PC-3 (cell line): ENCODE measurements around the gene MYBPC3. TPM values are rescaled to one million over a fixed set of nuclear protein-coding genes. Genes with fewer than 3 reads are reported as not detected.

Experiments used
- ATAC-seq: fragments of 200-7000 bp; cut with Tn5 transposase; 2 replicates; pipeline ENCODE4 v1.9.1; 2020; ENCODE audit warnings: mild to moderate bottlenecking, moderate library complexity
- BruUV-seq: library from RNA; stranded (reverse); fragments of 400-500 nt; replicated peaks from 2 replicates; lab custom pipeline; 2021; lab: Mats Ljungman, UMichigan
- CTCF ChIA-PET: fragments of 300-600 bp; sonication (Branson Sonifier 250); formaldehyde crosslinking; loops from one replicate; lab custom pipeline; 2022; ENCODE audit warnings: antibody characterized with exemption; lab: Charles Lee
- POLR2A ChIA-PET: fragments of 300-600 bp; sonication (Branson Sonifier 250); formaldehyde crosslinking; loops from one replicate; lab custom pipeline; 2022; ENCODE audit warnings: antibody characterized with exemption; ENCODE audit not compliant: unreplicated experiment; lab: Charles Lee
- DNase-seq: peaks from one replicate; pipeline ENCODE4 v3.0.0-alpha.2; 2015
- H2AFZ ChIP-seq: fragments of 300-600 bp; sonication (generic); 2 replicates; pipeline ENCODE4 v1.6.0; 2016; ENCODE audit warnings: antibody characterized with exemption, low read length
- H3F3A ChIP-seq: fragments of 300-600 bp; sonication (generic); one replicate; pipeline ENCODE4 v1.6.0; 2017; ENCODE audit warnings: antibody characterized with exemption, low read length, control low read depth, mild to moderate bottlenecking; ENCODE audit not compliant: unreplicated experiment
- H3K27ac ChIP-seq: fragments of 300-600 bp; sonication (generic); 2 replicates; pipeline ENCODE4 v1.5.1; 2016; ENCODE audit warnings: mild to moderate bottlenecking, low read length
- H3K27me3 ChIP-seq: fragments of 300-600 bp; sonication (generic); 2 replicates; pipeline ENCODE4 v1.6.1; 2016; ENCODE audit warnings: low read length, mixed read lengths
- H3K36me3 ChIP-seq: fragments of 300-600 bp; sonication (generic); 2 replicates; pipeline ENCODE4 v1.6.1; 2016; ENCODE audit warnings: low read depth, mixed run types, low read length, mixed read lengths
- H3K4me1 ChIP-seq: fragments of 300-600 bp; sonication (generic); 2 replicates; pipeline ENCODE4 v1.5.1; 2016; ENCODE audit warnings: low read length; ENCODE audit not compliant: insufficient read depth
- H3K4me2 ChIP-seq: fragments of 300-600 bp; sonication (generic); 2 replicates; pipeline ENCODE4 v1.6.0; 2016; ENCODE audit warnings: low read length
- H3K4me3 ChIP-seq: fragments of 300-600 bp; sonication (generic); 2 replicates; pipeline ENCODE4 v1.5.1; 2016; ENCODE audit warnings: mild to moderate bottlenecking, low read length, mixed read lengths
- H3K79me2 ChIP-seq: fragments of 300-600 bp; sonication (generic); 2 replicates; pipeline ENCODE4 v1.6.1; 2017; ENCODE audit warnings: low read length, mixed read lengths
- H3K9ac ChIP-seq: fragments of 300-600 bp; sonication (generic); 2 replicates; pipeline ENCODE4 v1.6.0; 2016; ENCODE audit warnings: mild to moderate bottlenecking, low read length
- H3K9me2 ChIP-seq: fragments of 300-600 bp; sonication (generic); replicated peaks from 2 replicates; pipeline ENCODE4 v1.6.1; 2016; ENCODE audit warnings: mixed run types, low read length, mixed read lengths
- H3K9me3 ChIP-seq: fragments of 300-600 bp; sonication (generic); 2 replicates; pipeline ENCODE4 v1.6.1; 2016; ENCODE audit warnings: low read length, mixed read lengths
- H4K20me1 ChIP-seq: fragments of 300-600 bp; sonication (generic); 2 replicates; pipeline ENCODE4 v1.6.1; 2016; ENCODE audit warnings: low read length, mixed read lengths
- CTCF ChIP-seq: fragments of 300-600 bp; sonication (generic); conservative IDR thresholded peaks from 2 replicates; pipeline ENCODE4 v1.5.1; 2017; ENCODE audit warnings: antibody characterized with exemption, low read depth, mild to moderate bottlenecking, low read length
- EZH2 ChIP-seq: fragments of 300-600 bp; sonication (generic); IDR thresholded peaks from one replicate; pipeline ENCODE4 v1.6.1; 2017; ENCODE audit warnings: antibody characterized with exemption, mild to moderate bottlenecking, low read length; ENCODE audit not compliant: unreplicated experiment
- EZH2phosphoT487 ChIP-seq: fragments of 300-600 bp; sonication (generic); IDR thresholded peaks from 2 replicates; pipeline ENCODE4 v1.6.1; 2018; ENCODE audit warnings: mild to moderate bottlenecking, antibody characterized with exemption, low read length, borderline replicate concordance
- intact Hi-C: fragments of 100-400 bp; cut with micrococcal nuclease; formaldehyde crosslinking; loops from 2 replicates; pipeline ENCODE4 v1.9.0; 2023
- total RNA-seq: library from RNA; depleted of rRNA; stranded (reverse); fragments of >200 nt; gene quantifications from 2 replicates; pipeline ENCODE4 v1.2.3, GENCODE V29; 2014

MYBPC3 gene
- total RNA-seq, 1 experiment from 2014 or later: not detected

GRCh38 chr11:47384498-47384897 lies 32.0 kb upstream of the MYBPC3 start:
- no TSS peak for BruUV-seq
- H3F3A ChIP-seq: no peaks in the 10 kb centered on the region
- no peaks in the 10 kb centered on the region for H3K9me3 ChIP-seq
- no peak for TF ChIP-seq CTCF
- TF ChIP-seq EZH2phosphoT487: no peak
- no peak for TF ChIP-seq EZH2
- no peaks in the 10 kb centered on the region for H3K4me1 ChIP-seq
- no peak overlapping the region for H3K9ac ChIP-seq
- H3K4me2 ChIP-seq: no peak overlapping the region
- DNase-seq (no peak), ATAC-seq (no peak)
- ChIA-PET POLR2A (no interaction called here), CTCF (no interaction called here)
- no peak overlapping the region for H2AFZ ChIP-seq
- H4K20me1 ChIP-seq: no peaks in the 10 kb centered on the region
- no peaks in the 10 kb centered on the region for H3K9me2 ChIP-seq
- intact Hi-C loops: no loop called here
- H3K4me3 ChIP-seq: no peak overlapping the region
- no peaks in the 10 kb centered on the region for H3K79me2 ChIP-seq
- no peaks in the 10 kb centered on the region for H3K27me3 ChIP-seq
- no peak overlapping the region for H3K27ac ChIP-seq
- no peaks in the 10 kb centered on the region for H3K36me3 ChIP-seq

- intact Hi-C loops: no loop called here
Measured at GRCh38 chr11:47383071-47383470, 30.6 kb upstream of the MYBPC3 start.

More at GRCh38 chr11:47383071-47383470, 30.6 kb upstream of the MYBPC3 start:
- ATAC-seq (no peak), DNase-seq (no peak)
- H3K36me3 ChIP-seq: no peaks in the 10 kb centered on the region
- H3K27me3 ChIP-seq: no peaks in the 10 kb centered on the region
- H3K4me1 ChIP-seq: no peaks in the 10 kb centered on the region
- TF ChIP-seq CTCF (no peak), EZH2phosphoT487 (no peak), EZH2 (no peak)
- no peaks in the 10 kb centered on the region for H3K79me2 ChIP-seq
- ChIA-PET POLR2A (no interaction called here), CTCF (no interaction called here)
- H4K20me1 ChIP-seq: no peaks in the 10 kb centered on the region
- H3K4me2 ChIP-seq: no peak overlapping the region
- no peaks in the 10 kb centered on the region for H3K9me3 ChIP-seq
- no peaks in the 10 kb centered on the region for H3K9me2 ChIP-seq
- no TSS peak for BruUV-seq
- no peak overlapping the region for H3K9ac ChIP-seq
- no peaks in the 10 kb centered on the region for H3F3A ChIP-seq
- H3K4me3 ChIP-seq: no peak overlapping the region
- no peak overlapping the region for H3K27ac ChIP-seq
- H2AFZ ChIP-seq: no peak overlapping the region
